Neutrophil (primary cell): Measurements from ENCODE around the gene NOX5.

ENCODE experiments used
- H3K27ac ChIP-seq: fragments of 200-600 bp; sonication (generic); 2 replicates; pipeline ENCODE4 v1.5.1; 2016; ENCODE audit warnings: mild to moderate bottlenecking, moderate library complexity
- H3K27me3 ChIP-seq: fragments of 200-600 bp; sonication (generic); 2 replicates; pipeline ENCODE4 v1.6.0; 2016; ENCODE audit warnings: mild to moderate bottlenecking
- H3K36me3 ChIP-seq: fragments of 200-600 bp; sonication (generic); 2 replicates; pipeline ENCODE4 v1.5.1; 2017
- H3K4me1 ChIP-seq, 2 experiments: fragments of 200-600 bp in 1 of 2; sonication (generic) in 1 of 2; 1 replicate in 1 of 2; 2 replicates in 1 of 2; pipeline versions ENCODE4 v1.5.1 to v1.6.1; 2013 to 2016; ENCODE audit warnings: low read depth in 1 of 2, low read length in 1 of 2, mild to moderate bottlenecking in 1 of 2, moderate library complexity in 1 of 2; ENCODE audit not compliant: control insufficient read depth in 1 of 2, insufficient read depth in 1 of 2
- H3K4me3 ChIP-seq, 2 experiments: fragments of 200-600 bp in 1 of 2; sonication (generic) in 1 of 2; 1 replicate in 1 of 2; 2 replicates in 1 of 2; pipeline ENCODE4 v1.5.1; 2013 to 2016; ENCODE audit warnings: low read depth in 1 of 2, low read length in 1 of 2, mild to moderate bottlenecking in 1 of 2, moderate library complexity in 1 of 2
- H3K9me3 ChIP-seq: fragments of 200-600 bp; sonication (generic); 2 replicates; pipeline ENCODE4 v1.5.1; 2016
- TF ChIP-seq, protein P1 (sequence below): fragments of 200-600 bp; sonication (generic); IDR thresholded peaks from 2 replicates; pipeline ENCODE4 v1.5.1; 2016; ENCODE audit warnings: antibody characterized with exemption

NOX5 gene

DNA sequence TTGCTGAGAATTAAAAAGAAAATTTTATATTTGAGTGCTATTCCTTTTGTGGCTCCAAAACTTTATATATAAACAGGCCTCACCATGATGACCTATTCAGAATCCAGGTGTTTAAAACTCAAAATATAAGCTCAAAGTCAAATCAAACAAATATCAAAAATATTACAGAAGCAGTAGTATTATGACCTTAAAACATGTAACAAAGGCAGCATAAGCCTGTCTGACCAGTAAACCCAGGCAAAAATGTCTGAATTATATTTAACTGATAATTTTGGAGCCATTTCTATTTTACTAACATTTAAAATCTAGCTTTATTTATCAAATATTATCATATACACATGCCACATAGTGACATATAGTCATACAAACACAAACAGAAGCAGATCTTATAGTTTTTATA lies 6.4 kb upstream of the NOX5 start:
- Histone ChIP-seq H3K4me3 (no peak overlapping the region), H3K4me1 (no peaks in the 10 kb centered on the region), H3K9me3 (no peaks in the 10 kb centered on the region), H3K27ac (no peak overlapping the region), H3K27me3 (no peaks in the 10 kb centered on the region), H3K36me3 (no peaks in the 10 kb centered on the region)
- TF ChIP-seq, protein P1, sequence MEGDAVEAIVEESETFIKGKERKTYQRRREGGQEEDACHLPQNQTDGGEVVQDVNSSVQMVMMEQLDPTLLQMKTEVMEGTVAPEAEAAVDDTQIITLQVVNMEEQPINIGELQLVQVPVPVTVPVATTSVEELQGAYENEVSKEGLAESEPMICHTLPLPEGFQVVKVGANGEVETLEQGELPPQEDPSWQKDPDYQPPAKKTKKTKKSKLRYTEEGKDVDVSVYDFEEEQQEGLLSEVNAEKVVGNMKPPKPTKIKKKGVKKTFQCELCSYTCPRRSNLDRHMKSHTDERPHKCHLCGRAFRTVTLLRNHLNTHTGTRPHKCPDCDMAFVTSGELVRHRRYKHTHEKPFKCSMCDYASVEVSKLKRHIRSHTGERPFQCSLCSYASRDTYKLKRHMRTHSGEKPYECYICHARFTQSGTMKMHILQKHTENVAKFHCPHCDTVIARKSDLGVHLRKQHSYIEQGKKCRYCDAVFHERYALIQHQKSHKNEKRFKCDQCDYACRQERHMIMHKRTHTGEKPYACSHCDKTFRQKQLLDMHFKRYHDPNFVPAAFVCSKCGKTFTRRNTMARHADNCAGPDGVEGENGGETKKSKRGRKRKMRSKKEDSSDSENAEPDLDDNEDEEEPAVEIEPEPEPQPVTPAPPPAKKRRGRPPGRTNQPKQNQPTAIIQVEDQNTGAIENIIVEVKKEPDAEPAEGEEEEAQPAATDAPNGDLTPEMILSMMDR = no peak

DNA sequence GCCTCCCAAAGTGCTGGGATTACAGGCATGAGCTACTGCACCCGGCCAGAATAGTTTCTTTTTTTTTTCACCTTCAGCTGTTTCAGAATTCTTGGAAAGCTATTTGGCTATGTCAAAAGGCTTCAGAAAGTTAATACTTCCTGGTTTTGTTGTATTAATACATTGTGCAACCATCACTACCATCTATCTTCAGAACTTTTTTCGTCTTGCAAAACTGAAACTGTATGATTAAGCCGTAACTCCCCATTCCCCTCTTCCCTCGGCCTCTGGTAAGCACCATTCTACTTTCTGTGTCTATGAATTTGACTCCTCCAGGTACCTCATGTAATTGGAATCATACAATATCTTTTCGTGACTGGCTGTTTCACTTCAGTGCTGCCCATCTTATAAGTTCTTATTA lies 5.2 kb upstream of the NOX5 start:
- Histone ChIP-seq H3K27ac (no peak overlapping the region), H3K4me1 (no peaks in the 10 kb centered on the region), H3K9me3 (no peaks in the 10 kb centered on the region), H3K36me3 (no peaks in the 10 kb centered on the region), H3K4me3 (no peak overlapping the region), H3K27me3 (no peaks in the 10 kb centered on the region)
- TF ChIP-seq, protein P1 = no peak

DNA sequence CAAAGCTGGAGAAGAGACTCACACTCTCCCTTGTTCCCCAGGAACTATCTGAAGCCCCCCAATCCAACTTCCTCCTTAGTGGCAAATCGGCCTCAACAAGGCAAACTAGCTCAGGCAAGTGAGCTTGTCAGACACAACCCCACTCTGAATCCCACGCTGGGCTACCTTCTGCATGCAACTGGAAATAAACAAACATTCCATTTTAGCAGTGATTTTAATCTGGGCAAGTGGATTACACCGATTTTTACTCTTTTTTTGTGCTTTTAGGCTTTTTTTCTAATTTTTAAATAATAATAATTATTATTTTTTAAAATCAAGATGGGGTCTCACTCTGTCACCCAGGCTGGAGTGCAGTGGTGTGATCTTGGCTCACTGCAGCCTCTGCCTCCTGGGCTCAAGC lies 2.9 kb upstream of the NOX5 start:
- Histone ChIP-seq H3K27me3 (no peaks in the 10 kb centered on the region), H3K4me1 (no peaks in the 10 kb centered on the region), H3K27ac (no peak overlapping the region), H3K4me3 (no peak overlapping the region), H3K9me3 (no peaks in the 10 kb centered on the region), H3K36me3 (no peaks in the 10 kb centered on the region)
- TF ChIP-seq, protein P1 = no peak

DNA sequence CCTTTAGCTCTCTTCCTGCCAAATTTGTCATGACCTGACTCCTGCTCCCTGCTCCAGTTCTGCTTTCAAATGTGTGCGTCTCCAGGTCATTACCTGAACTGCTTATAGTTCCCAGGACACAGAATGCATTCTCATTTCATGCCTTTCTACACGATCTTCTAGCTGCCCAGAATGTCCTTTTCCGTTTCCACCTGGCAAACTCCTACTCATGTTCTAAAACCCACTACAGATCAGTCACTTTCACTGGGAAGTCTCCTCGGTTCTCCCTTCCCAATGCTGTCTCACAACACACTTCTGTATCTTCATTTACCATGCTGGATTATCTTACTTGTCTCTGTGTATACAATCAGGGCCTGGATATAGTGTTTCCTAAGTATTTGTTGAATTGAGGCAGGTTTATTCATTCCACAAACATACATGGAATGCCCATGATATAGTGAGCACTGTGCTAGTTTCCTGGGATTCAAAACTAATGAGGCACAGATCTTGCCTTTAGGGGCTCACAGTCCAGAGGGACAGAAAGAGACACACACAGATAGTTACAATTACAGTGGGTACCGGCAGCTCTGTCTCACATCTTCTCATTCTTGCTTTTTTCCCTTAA lies 1.6 kb upstream of the NOX5 start:
- H3K9me3 ChIP-seq = no peaks in the 10 kb centered on the region
- TF ChIP-seq, protein P1 = no peak
- no peaks in the 10 kb centered on the region for H3K4me1 ChIP-seq
- no peaks in the 10 kb centered on the region for H3K27me3 ChIP-seq
- H3K27ac ChIP-seq = no peak overlapping the region
- H3K4me3 ChIP-seq = no peak overlapping the region
- no peaks in the 10 kb centered on the region for H3K36me3 ChIP-seq

DNA sequence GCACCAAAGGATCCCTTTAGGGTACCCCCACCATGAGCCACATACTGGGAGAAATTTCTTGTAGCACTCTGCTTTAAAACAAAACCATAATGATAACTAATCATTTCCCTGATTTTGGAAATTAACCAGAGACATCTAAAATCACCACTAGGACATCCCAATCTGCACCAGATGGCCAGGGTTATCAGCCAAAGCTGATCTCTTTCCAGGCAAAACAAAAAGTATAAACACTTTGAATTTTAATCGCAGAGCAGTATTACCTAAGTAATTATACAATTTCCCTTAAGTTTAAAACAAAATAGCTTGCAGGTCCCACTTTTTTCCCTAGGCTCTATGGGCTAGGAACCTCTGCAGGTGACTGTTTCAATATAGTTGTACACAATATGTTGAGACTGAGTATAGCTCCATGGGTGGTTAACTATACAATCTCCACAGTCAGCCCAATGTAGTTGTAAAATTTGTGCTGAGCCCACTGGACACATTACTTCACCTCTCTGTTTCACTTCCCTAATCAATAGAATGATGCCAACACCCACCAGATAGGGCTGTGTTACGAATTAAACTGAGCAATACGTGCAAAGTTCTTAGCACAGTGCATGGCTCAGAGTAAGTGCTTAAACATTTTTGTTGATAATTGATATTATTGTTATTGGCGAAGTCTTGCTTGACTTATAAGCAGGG lies 629 bp upstream of the NOX5 start:
- H3K4me3 ChIP-seq = no peak overlapping the region
- H3K36me3 ChIP-seq = no peaks in the 10 kb centered on the region
- no peaks in the 10 kb centered on the region for H3K27me3 ChIP-seq
- TF ChIP-seq, protein P1 = no peak
- H3K4me1 ChIP-seq = no peaks in the 10 kb centered on the region
- H3K27ac ChIP-seq = no peak overlapping the region
- H3K9me3 ChIP-seq = no peaks in the 10 kb centered on the region
